T follicular helper cell (primary cell): ENCODE data around the gene KLF15.

Experiments
- DNase-seq: peaks from one replicate; pipeline ENCODE4 v3.0.0-alpha.2; 2020; ENCODE audit warnings: low read depth

The KLF15 gene

DNA sequence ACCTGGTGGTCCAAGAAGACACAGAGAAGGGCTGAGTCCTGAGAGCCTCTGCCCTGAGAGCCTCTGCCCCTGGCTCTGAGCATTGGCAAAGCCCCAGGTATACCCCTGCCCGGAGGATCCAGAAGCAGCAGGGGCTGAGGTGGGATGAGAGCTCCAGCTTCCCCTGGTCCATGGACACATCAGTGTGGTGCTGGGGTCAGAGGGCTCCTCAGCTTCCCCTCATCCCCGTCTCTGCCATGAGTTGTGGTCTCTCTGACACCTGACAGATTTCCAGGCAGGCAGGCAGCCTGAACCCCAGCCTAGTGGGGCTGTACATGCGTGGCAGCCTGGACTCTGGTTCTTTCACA, 3.5 kb upstream of the KLF15 start:
- no peak for DNase-seq

DNA sequence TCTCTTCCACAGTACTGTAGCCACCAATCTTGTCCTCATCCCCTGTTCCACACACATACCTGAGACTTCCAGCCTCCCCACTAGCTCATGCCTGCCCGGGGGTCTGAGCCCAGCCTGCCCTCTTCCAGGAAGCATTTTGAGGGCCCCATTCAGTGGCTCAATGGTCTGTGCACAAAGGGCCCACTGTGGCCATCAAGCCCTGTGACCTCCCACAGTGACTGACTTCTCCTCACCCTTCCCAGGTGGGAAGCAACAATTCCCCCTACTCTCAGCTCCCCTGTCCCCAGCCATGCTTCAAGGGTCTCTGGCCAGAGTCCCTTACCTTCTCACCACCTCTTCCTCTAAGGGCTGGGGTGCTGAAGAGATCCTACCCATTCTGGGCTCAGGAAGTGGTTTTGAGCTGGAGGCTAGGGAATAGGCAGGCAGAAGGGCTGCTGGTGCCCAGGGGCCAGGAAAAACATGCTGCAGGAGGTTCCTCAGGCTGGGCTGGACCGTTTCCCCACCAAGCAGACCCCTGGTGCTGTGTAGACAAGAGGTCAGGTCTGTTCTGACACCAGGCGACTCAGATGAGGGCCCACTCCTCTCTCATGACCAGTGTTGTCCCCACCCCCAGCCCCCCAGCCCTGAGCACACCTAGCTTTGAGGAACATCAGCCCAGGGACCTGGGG, 3.0 kb upstream of the KLF15 start:
- no peak for DNase-seq

DNA sequence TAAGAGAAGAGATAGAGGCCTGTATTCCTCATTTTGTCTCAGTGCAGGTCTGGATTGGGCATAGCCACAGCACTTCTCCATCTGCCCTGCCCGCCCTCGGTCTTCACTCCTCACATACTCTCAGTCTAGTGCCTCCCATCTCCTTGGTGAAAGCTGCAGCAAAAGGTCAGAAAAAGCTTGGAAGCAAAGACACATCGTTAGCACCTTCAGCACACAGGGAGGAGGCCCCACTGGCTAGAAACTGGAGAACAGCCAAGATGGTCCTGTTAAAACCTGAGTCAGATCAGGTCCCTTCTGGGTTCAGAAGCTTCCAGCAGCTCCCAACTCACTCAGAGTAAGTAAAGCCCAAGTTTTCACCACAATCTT, 1.6 kb upstream of the KLF15 start:
- DNase-seq = no peak

DNA sequence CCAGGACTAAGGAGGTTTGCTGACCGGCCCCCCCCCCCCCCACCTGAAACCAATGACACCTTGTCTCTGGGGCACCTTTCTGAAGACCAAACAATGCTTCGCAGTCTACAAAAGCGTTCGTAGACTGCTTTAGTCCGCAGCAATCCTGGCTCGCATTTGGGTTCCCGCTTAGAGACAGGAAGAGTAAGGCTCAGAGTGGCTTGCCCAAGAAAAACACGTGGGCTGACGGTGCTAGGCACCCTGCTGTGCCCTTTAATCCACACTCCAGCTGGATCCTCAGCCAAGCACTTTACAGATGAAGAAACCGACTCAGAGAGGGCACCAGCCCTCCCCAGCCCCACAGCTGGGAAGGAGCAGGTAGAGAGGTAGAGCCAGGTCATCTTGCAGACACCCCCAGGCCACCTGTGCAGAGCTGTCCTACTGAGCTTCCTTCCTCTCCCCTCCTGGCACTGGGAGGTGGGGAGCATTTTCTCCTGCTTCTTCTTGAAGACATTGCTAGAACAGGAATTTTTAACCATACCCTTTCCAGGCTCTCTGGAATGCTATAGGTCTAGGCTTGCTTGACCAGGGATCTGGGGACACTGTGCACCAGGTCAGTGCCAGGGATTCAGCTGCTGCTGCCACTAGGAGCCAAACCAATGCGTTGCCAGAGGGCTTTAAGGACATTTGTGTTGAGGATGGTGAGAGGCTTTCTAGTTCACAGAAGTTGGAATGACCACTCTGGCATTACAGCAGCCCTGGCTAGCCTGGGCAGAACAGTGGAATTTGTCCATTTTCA, 1.0 kb upstream of the KLF15 start:
- no peak for DNase-seq

DNA sequence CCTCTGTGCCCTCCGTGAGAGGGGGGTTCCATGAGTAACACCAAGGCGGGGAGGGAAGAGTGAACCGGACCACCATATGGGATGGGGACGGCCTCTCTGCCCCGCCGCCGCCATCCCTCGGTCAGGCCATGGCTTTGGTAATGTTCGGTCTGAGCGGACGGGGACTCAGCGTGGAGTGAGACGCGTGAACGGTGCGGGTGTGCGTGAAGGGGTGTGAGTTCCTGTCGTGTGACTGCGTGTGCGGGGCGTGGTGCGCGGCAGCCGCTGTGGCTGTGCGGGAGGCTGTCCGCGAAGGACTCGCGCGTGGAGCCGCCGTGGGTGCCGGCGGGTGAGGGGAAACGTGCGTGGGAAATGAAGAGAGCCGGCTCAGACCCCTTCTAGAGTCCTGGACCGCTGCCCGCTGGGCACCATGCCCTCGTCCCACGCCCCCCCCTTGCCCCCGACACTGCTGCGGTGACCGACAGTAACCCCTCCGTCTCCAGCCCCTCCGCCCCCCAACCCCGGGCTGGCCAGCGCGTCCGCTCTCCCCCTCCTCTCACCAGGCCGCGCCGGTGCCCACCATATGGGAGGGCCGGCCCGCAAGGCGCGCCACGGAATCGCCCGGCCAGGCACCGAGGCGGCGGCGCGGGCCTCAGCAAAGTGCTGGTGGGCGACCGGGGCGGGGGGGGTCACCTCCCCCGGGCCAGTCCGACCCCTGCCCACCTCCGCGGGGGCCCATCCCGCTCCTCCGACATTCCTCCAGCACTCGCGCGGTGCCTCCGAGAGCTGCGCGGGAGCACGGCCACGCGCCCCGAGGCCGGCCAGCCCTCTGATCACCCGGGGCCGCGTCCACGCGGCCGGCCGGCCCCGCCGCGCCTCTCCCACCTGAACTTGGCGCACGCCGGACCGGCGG, 589 bp downstream of the KLF15 start:
- no peak for DNase-seq

DNA sequence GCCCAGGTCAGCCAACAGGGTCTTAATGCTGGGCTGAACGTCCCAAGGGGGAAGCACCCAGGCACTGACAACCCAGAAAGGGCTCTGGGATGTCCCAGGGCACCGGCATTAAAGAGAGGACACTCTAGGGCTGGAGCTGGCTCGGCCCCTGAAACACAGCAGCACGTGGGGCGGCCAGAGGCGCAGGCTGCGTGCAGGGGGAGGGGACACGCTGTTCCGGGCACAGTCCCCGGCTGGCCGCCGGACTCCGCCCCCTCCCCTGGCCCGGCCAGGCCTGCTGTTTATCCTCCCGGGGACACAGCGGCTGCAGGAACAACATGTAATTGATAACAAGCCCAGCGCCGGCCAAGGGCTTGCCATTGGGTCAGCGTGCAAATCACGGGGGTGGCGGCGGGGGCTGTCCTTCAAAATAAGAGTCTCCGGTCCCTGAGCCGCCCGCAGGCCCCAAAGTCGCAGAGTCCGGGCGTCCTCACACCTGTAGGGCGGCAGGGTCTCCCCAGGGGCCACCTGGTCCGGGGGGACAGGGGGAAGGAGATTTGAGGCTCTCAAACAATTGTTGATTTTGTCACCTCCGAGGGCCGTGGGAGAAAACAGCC, 1.3 kb downstream of the KLF15 start:
- DNase-seq = no peak

DNA sequence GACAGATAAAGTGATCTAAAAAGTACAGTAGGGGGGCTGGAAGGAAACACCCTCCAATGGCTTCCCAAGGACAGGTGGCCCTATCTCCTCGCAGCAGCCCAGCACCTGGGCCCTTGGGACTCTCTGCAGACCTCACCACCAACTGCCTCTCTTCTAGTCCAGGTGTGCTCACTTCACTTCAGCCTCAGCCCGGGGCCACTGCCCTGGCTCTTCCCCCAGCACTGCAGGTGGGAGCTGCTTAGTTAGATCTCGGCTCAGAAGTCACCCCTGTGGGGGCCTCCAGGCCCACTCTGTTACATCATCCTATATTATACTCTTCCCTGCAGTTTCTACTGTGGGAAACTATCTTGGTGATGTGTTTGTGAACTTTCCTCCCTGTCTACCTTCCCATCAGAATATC, 2.0 kb downstream of the KLF15 start:
- DNase-seq = no peak

DNA sequence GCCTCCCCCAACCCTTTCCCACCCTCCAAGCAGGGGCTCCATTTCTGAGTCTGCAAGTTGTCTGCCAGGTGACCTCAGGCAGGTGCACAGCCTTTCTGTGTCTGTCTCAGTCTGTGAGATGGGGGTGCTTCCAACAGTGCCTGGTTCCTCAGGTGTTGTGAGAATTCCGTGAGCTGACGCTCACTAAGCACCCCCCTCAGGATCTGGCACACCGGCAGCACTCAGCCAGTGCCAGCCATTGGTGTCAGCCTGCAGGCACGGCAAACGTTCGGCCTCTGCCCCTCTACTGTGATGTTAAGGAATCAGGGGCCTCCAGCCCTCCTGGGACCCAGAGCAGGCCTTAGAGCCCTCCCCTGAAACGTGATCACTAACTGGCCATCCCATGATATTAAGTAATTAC, 2.4 kb downstream of the KLF15 start:
- DNase-seq = no peak

DNA sequence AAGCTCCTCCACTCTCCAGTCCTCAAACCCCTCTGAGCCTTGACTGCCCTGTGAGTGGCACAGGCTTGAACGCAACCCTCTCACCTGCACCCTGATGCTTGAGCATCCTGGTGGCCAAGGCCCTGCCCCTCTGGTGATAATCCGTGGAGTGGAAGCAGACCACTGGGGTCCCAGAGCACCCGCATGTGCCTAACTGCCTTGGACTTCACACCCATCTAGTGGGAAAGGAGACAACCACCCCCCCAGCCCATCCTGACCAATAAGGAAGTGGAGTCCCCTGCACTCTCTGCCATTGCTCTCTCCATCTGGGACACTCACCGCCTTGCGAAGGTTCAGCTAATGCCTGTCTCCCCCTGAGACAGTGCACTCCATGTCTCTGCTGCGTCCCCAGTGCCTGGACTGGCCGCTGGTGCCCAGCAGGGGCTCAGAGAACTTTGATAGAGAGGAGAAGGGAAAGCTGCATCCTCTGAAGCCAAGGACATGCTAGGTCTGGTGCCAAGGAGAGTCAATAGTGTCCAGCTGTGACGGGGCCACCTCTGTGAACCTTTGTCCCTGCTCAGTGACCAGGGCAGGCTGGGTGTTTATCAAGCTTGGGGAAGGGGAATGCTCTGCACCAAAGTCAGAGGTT, 3.4 kb downstream of the KLF15 start:
- DNase-seq = no peak

DNA sequence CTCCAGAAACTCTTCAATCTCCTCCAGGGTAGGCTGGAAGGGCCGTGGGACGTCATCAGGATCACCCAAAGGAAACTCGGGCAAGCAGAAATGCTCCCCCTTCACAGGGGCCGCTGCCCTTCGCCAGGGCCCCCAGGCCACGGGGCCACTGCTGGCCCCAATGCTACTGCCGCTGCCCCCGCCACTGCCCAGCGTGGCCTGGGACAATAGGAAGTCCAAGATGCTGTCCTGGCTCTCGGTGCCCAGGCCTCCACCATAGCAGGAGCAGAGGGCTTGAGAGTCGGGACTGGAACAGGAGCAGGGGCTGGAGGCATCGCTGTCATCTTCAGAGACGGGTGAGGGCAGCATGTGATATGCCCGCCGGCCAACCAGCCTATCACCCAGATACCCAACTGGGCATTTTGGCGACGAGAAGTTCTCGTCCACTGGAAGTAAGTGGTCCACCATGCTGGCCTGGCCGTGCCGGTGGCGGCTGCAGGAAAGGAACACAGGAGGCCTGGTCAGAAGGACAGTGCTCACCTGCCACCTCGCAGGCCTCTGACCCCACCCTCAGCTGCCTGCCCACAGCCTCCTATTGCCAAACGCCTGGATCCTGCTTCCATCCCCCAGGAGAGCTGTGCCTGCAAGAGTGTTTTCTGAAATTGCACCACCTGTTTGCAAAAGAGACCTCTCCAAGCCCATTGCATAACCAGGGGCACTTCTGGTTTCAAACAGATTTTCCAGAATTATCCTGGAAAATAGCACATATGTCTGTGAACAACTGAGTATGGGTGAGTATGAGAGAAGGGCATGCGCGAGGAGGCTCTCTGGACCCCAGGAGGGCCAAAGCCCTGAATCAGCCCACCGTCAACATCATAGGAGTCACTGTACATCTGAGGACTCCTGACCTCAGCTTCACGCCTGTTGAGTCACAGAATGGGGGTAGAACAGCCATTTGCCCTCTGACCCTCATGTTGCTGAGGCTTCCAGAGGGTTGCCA, 4.4 kb downstream of the KLF15 start:
- no peak for DNase-seq

DNA sequence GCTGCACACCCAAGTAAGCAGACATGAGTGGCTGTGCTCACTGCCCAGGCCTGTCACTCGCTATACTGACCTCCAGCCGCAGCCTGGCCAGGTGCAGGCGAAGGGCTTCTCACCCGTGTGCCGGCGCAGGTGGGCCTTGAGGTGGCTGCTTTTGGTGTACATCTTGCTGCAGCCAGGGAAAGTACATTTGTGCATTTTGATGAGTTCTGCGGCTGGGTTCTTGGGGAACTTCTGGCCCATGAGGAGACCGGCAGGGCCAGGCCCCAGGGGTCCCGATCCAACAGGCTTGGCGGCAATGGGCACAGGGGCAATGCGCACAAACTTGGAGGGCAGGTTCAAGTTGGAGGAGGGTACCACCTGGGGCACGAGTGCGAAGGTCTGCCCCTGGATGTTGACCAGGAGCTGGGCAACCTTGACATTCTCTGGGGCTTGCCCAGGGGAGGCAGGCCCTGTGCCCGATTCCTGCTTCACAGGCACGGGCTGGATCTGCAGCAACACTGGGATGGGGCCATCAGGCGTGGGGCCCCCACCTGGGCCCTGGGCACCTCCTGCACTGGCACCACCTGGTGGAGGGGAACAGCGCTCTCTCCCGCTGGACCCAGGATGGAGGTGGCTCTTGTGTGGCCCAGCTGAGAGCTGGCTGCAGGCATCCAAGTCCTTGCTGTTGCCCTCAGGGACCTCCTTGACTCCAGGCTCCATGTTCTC, 5.3 kb downstream of the KLF15 start:
- no peak for DNase-seq

DNA sequence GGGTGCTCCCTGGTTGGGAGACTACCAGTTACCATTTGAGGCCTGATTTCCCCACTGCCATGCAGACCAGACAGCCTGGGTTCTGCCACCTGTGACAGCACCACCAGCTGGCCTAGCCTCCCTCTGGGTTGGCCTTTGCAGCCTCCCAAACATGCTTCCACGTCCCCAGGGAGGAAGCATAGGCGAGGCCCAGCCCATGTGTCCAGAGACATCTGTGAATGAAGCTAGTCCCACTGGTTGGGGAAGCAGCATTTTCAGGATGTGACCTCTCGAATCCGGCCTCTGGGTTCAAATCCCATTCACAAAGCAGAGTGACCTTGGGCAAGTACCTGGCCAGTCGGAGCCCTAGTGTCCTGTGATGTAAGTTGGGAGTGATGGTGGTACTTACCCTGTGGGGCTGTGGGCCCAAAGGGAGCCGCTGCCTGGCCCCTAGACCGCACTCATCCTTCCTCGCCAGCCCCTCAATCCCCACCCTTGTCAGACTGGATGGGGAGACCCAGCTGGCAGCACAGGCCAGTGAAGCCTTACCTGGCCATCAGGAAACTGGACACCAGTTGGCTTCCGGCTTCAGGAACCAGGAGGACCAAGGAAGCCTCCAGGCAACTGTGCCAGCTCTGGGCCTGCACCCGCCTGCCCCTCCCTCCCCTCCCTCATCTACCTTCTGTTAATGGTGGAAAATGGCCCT, 6.0 kb downstream of the KLF15 start:
- DNase-seq = no peak

DNA sequence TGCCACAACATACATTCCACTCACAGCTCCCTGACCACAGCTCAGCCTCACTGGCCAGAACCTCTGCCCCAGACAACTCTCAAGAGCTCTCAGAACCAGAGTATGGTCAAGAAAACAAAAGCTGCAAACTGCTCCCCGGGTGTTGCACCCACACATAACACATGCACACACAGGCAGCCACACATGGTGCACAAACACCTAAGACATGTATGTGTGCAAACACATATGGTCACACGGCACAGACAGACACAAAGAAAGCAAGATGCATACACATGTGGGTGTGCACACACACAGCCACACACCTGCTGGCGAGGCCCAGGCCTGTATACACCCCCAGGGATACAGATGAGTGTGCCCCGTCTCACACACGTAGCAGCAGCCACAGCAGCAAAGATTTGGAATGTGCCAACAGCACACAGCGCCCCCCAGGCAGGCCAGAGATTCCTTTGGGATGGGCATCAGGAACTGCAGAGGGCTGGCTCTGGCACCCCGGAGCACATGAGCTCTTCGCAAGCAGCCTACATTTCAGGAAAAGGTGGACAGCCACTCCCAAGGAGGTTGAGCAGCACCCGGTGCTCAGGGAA, 6.6 kb downstream of the KLF15 start:
- DNase-seq = no peak

DNA sequence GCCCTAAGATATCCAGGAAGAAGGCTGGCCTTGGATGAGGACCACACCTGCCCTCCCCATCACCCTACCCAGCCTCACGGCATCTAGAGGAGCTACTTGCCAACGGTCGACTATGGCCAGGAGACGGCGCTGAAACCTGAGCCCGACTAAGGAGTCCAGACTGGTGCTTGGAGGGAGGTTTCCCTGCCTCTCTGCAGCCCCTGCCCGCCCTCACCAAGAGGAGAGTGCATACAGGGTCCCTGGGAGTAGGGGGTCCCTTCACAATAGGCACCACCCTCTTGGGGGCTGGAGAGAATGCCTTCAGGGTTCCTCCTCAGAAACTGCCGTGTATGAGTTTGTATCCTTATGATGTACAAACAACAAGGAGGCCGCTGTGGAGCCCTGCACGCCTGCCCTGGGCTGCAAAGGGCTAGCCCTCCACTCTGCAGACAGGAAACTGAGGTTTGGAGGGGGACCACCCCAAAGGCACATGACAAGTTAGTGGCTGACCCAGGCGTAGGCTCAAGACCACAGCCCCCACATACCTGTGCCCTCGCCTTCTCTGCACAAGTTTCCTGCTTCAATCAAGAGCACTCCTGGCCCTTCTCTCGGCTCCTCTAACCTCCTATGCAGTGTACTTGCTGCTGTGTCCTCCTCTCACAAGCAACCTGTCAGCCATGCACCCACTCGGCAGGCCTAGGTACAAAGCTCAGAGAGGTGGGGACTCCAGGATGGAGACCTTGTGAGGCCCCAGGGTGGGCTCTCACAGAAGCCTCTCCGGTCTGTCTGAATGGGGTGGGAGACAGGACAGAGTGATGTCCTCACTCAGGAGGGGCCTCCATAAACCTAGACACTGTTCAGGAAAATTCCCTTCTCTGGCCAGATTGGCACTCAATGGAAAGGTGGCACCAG, 7.4 kb downstream of the KLF15 start:
- no peak for DNase-seq

DNA sequence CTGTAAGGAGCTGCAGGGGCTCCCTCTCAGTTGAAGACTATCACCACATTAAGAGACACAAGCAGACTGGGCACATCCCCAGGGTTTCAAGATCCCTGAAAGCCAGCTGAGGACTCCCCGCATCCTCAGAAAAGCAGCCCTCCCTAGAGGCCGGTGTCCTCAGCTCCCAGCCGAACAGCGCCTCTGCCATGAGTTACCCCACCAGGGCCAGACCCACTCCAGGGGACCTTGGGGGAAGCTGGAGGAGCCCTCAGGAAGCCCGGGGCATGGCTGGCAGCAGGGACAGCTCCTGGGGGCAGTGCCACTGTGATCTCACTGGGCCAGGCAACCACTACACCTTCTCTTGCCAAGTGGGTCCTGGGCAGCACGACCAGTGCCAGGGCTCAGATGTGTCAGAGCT, 8.1 kb downstream of the KLF15 start:
- DNase-seq = no peak

DNA sequence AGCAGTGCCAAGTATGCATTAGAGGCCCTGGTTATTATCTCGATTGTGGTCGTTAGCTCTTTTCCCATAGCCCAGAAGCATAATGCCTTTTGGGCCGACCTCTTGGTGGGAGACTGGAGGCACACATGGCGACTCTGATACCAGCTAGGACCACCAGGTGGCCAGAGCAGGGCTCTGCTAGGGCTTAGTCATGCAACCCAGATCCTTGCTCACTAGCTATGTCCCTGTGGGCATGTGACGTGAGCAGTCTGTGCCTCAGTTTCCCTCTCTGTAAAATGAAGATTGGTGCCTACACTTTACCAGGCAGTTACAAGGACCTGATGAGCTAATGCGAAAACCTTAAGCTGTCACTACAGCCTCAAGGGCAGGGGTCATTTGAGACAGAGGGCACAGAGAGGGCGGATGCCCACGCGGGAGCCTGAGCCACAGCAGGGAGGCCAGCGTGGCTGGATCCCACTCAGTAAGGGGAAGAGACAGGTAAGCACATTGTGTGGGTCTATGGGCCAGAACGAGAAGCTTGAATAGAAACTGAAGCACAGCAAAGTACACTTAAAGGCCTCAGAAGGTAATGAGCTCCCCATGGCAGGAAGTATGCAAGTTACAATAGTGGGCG, 8.8 kb downstream of the KLF15 start:
- DNase-seq = no peak

DNA sequence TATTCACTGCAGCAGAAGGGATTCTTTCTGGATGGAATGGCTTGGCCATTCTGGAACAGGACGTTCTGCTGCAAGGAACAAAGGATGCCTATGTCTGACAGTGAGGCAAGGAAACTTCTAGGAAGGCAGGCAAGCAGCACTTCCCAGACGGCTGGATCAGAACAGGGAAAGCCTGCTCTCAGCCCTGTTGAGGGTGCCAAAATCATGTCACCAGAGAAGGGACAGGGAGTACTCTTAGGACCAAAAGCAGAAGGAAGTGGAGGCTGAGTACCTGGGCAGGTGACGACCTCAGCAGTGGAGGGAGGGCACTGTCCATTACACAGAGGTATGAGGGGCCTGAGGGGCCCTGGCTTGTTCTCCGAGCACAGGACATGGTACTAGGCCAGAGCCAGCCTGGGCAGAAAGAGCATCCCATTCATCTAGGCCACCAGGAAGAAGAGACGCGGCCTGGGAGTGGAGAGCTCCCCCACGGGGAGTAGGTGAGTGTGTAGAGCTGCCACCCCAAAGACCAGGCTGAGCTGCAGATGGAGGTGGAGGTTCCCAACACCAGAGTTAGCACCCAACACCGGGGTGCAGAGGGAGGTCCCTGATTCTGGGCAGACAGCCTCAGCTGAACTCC, 9.6 kb downstream of the KLF15 start:
- no peak for DNase-seq
